Activated CD8-positive, alpha-beta memory T cell treated with anti-CD3 and anti-CD28 coated beads for 36 hours (primary cell): ENCODE measurements around the gene HRH4. TPM values are rescaled to one million over a fixed set of nuclear protein-coding genes. Genes with fewer than 3 reads are reported as not detected.

Experiments
- CTCF ChIA-PET: fragments of 350-600 bp; sonication (Branson Sonifier 250); formaldehyde crosslinking; loops from one replicate; lab custom pipeline; 2021; ENCODE audit warnings: antibody characterized with exemption; lab: Charles Lee
- POLR2A ChIA-PET: fragments of 350-600 bp; sonication (Branson Sonifier 250); formaldehyde crosslinking; loops from one replicate; lab custom pipeline; 2021; ENCODE audit warnings: antibody characterized with exemption; lab: Charles Lee
- total RNA-seq, 2 experiments: library from RNA; stranded (reverse); gene quantifications; one replicate each; pipeline ENCODE4 v1.2.3, GENCODE V29; 2021

HRH4 gene, protein sequence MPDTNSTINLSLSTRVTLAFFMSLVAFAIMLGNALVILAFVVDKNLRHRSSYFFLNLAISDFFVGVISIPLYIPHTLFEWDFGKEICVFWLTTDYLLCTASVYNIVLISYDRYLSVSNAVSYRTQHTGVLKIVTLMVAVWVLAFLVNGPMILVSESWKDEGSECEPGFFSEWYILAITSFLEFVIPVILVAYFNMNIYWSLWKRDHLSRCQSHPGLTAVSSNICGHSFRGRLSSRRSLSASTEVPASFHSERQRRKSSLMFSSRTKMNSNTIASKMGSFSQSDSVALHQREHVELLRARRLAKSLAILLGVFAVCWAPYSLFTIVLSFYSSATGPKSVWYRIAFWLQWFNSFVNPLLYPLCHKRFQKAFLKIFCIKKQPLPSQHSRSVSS
- total RNA-seq = not detected

DNA sequence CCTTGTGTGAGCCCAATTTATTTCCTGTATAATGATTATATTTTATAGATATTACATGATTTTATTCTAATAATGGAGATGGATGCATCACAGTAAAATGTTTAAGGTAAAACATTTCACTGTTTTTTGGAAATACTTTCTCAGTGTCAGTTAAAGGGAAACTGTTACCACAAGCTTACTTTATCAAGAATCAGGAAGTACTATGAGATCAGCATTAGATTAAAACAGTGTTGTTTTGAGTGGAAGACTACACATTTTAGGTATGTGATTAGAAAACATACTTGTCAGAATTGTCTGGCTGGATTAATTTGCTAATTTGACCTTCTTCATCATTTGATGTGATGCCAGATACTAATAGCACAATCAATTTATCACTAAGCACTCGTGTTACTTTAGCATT, at the start of gene HRH4:
Gene HRH4, plus strand, starts transcription at position 250 of the 400 bp plus-strand sequence. Its CDS starts 92 bp downstream, at position 342.
- ChIA-PET CTCF (no interaction called here), POLR2A (no interaction called here)

DNA sequence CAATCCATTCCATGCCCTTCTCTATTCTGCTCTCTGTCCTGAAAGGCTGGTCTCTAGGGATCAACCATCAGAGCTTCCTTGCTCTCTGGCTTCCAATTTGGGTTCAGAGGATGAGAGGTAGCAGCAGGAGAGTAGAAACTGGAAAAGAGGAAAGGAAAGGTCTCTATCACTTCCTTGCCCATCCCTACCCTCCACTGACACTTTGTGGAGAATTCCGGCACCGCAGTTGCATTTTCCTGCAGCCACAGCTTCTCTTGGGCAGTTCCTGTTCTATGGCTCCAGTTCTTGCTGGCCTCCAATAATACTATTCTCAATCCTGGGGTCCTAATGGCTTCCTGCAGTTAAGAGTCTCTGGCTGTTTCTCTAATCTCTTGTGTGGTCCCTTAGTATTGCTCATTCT, 47.3 kb upstream of the HRH4 start:
- CTCF ChIA-PET = interaction anchor here (1.0 kb wide), 1 partner anchor 20 kb away, joined by 6 read pairs; no protein-coding TSS in a partner anchor

DNA sequence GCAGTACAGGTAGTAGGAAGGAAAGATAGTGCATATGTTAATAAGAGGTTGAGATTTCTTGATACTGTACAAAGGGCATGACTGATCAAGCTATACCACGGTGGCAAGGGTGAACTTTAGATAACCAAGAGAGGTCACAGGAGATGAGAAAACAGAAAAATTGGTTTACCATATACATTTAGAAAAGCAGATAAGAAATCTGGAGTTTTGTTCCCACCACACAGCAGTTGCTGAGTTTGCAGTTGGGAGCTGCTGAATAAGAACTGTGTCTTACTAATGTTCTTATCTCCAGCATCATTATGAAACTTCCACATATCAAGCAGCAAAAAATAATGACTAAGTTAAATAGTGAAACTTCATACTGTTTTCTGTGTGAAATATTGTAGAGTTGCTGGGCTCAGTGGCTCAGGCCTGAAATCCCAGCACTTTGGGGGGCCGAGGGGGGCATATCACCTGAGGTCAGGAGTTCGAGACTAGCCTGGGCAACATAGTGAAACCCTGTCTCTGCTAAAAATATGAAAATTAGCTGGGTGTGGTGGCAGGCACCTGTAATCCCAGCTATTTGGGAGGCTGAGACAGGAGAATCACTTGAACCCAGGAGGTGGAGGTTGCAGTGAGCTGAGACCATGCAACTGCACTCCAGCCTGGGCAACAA, 46.0 kb upstream of the HRH4 start:
- ChIA-PET POLR2A (interaction anchor here (0.8 kb wide), 1 partner anchor 17 kb away, joined by 4 read pairs; no protein-coding TSS in a partner anchor), CTCF (interaction anchor here (1.0 to 1.2 kb wide), 3 partner anchors 17 to 47 kb away, joined by 3 to 6 read pairs (median 5); partner anchors contain the start of gene OSBPL1A)

More for the DNA sequence above, 47.3 kb upstream of the HRH4 start:
- POLR2A ChIA-PET = no interaction called here

DNA sequence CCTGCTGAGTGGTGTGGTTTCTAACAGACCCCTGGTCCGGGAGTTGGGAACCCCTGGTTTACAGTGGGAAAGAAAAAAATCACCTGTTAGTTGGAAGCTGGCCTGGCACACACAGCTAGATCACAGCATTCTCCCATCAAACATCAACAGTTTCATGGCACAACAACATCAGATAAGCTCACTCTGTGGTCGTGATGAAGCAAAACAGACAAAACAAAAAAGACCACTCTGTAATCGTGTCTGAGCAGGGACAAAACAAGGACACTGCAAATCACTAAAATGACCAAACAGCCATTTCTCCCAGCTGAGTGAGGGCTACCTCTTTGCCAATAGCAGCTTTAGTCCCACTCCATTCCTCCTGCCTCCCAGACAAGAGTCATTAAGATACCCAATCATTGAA, 43.0 kb upstream of the HRH4 start:
- CTCF ChIA-PET = no interaction called here
- POLR2A ChIA-PET = no interaction called here

DNA sequence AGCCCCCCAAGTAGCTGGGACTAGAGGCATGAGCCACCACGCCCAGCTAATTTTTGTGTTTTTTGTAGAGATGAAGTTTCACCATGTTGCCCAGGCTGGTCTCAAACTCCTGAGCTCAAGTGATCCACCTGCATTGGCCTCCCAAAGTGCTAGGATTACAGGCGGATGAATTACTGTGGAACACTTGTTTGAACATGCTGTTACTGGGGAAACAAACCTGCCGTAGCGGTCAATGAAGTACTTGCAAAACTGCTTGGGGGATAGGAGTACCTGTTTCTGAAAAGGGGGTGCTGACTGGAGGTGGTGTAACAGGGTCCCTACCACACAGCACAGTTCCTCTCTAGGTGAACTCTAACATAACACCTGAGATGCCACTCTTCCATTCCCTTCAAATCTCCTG, 39.9 kb upstream of the HRH4 start:
- POLR2A ChIA-PET = no interaction called here
- CTCF ChIA-PET = interaction anchor here (0.7 to 0.9 kb wide), 2 partner anchors 9 to 18 kb away, joined by 3 read pairs; no protein-coding TSS in a partner anchor

DNA sequence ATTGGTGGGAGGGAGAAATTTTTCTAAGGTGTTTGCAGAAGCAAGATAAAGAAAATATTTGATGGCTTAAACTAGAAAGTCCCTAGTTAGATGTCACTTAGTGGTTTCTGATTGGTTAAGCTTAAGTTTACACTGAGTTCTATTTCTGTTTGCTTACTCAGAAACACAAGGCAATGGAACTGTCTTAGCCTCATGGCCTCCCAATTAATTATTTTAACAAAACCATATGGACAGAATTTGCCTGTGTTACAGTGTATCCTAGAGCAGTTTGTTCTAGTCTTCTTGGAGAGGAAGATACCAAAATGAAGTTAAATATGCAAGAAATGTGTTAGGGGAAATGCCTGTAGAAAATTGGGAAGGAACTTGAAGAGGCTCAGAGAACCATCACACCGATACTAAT, 38.6 kb upstream of the HRH4 start:
- CTCF ChIA-PET = no interaction called here
- POLR2A ChIA-PET = no interaction called here

DNA sequence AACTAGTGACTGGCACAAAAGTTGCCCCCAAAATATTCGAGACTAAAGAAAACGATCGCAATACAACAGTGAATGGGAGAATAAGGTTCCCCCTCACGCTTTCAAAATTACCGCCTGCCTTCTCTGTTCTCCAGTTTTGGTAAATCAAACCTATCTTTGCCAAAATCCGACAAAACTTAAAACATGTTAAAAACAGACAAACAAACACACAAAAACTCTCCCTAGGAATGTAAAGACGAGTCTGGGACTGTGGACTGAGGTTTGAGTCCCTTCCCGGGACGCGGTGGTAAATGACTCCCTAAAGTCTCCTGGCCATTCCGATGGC, 34.4 kb upstream of the HRH4 start:
- ChIA-PET CTCF (interaction anchor here (1.6 kb wide), 1 partner anchor 10 kb away, joined by 3 read pairs; no protein-coding TSS in a partner anchor), POLR2A (no interaction called here)

DNA sequence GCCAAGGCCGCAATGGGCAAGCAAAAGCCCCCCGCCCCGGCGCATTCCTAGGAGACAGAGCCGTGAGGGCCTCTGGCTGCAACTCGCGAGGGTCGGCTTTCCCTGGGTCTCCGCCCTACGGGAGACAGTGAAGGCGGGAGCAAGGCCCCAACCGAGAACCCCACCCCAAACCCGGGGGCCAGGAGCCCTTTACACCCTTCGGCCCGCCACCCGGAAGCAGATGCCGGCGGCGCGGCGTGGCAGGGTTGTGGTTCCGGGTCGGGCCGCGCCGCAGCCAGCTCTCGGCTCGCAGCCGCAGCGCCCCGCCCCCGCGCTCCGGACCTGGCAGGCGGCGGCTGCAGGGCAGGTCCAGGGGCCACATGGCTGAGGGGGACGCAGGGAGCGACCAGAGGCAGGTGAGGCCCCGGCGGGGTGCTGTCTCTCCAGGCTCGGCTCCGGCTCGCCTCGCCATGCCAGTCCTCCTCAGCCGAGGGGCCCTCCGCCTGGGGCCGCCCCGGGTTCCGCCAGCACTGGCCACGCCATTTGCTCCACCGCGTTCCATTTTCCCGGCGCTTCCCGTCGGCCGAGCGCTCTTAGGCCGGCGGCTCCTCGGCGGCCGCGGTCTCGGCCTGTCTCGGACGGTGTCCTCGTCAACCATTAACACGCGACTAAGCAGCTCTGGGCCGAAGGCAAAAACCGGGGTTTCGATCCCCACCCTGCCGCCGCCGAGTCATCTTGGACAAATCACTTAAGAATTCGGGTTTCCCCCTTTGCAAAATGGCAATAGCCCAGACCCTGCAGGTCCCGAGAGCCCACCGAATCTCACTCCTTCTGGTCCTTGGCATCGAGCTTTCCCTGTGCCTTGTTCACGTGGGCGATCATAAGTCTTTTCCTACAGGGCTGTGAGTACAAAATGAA, 33.8 kb upstream of the HRH4 start, which contains the start of gene IMPACT:
Gene IMPACT, plus strand, starts transcription at position 273 of the 897 bp plus-strand sequence. Its CDS starts 87 bp downstream, at position 360.
- ChIA-PET CTCF (interaction anchor here (1.2 to 1.6 kb wide), 2 partner anchors 10 to 29 kb away, joined by 3 to 4 read pairs; partner anchors contain the start of gene OSBPL1A), POLR2A (no interaction called here)

DNA sequence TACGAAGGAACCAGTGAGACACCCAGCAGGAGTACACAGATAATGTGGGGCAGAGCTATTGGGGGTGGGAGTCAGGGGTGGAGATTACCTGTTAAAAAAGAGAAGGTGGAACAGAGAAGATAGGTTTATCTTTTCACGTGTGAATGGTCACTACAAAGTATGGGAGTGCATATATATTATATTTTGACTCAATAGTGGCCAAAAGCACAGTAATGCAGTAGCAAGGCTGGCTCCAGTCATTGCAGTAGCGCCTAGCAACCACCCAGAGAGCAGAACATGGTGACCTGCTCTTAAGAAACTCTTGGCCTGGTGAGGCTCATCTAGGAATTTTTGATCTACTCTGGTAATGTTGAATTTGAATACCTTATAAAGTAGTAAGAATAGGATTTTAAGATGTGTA, 33.0 kb upstream of the HRH4 start:
- CTCF ChIA-PET = interaction anchor here (1.2 to 1.6 kb wide), 2 partner anchors 9 to 30 kb away, joined by 3 to 4 read pairs; partner anchors contain the start of gene OSBPL1A
- POLR2A ChIA-PET = no interaction called here

DNA sequence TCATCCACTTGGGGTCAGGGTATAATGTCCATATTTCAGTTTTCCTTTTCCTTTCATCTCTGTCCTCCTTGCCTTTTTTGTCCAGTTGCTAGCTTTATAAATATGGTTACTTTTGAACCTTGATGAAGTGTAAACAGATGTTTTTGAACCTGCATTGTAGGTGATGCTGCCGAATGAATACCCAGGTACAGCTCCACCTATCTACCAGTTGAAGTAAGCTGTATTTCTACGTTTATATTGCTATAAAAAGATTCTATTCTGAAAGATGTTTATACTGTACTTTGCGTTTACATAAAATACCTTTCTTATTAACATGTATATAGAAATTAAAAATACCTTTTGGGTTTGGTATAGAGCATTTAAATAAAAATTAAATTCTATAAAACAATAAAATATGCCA, 31.7 kb upstream of the HRH4 start:
- CTCF ChIA-PET = no interaction called here
- POLR2A ChIA-PET = no interaction called here

DNA sequence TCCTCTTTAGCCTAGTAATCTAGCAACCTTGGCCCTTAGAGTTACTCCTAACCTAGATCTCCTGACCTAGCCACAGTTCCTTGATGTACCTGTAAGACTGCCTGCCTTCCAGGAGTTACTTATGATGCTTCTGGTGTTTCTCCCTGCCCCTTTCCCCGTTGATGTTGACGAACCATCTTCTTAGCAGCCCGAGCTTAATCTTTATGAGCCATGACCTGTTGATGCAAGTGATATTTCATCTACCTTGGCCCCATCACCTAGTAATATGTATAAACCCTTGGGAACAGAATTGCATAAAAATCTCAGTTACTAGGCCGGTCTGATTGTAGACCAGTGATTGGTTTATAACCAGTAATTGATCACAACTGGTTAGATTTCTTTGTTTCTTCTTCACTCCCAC, 31.2 kb upstream of the HRH4 start:
- ChIA-PET CTCF (interaction anchor here (0.6 kb wide), 1 partner anchor 9 kb away, joined by 3 read pairs; no protein-coding TSS in a partner anchor), POLR2A (no interaction called here)

DNA sequence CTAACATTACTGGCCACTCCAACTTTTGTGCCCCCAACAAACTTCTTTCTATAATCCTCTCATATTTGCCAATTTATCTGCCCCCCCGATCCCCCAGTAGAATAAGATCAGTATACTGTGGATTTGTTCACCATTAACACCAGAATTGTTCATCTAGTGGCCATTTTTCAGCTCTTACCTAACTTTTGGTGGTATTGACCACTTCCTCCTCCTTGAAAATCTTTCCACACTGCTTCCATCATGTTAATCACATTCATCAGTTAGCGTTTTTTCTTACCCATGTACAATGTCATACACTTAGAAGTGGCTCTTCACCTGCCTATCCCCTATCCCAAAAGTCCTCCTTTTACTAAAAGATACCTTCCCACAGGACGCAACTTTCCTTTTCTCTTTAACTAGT, 27.8 kb upstream of the HRH4 start:
- ChIA-PET CTCF (interaction anchor here (0.8 kb wide), 1 partner anchor 19 kb away, joined by 6 read pairs; no protein-coding TSS in a partner anchor), POLR2A (no interaction called here)

DNA sequence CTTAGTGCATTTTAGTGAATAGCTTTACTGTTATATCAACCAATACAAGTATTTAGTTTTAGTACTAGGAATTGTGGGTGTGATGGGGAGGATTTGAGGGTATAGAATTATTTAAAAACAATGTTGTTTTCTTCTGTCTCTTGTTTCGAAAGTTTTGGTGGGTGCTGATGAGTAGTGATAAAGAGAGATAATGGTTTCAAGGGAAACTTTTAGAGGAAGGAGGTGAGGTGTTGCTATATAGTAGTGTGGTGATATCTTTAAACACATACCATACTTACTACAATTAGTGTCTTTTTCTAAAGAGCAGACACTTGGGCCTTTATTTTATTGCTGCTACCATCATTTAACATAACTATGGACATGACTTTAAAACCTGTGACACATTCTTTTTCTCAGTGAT, 23.5 kb upstream of the HRH4 start:
- POLR2A ChIA-PET = no interaction called here
- CTCF ChIA-PET = interaction anchor here (1.3 kb wide), 1 partner anchor 10 kb away, joined by 3 read pairs; the partner anchor contains the start of gene IMPACT

DNA sequence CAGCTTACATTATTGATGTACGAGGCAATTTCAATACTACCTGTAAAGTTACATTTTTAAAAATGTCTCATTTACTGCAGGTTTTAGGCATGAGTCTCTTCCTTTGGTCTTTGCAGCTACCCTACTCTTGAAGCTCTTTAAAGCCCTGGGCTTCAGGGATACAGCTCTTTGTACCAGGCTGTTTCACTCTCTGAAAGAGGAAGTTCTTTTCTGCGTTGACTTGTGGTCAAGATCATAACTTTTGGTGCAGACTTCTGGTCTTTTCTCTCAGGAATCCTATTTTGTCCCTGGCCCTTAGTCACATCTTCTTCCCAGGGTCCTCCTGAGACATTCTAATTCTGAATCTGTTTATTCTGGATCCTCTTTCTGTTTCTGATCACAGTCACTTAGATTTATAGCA, 16.6 kb upstream of the HRH4 start:
- ChIA-PET POLR2A (no interaction called here), CTCF (no interaction called here)

DNA sequence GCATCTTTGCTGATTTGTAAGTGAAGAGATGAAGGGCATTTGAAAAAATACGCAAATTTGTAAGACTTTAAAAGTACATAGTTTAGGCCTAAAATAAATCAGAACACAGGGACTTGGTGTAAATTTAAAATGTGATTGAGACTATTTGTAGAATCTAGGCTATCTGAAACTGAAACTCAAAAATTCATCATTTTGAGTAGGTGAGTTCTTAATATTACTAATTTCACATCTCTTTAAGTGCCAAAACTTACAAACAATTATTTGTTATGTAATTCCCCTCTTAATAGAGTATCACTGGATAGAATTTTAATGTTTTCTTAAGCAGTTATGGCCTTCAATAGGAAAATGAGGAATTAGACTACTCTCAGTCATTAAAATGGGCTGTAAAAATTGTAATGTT, 14.0 kb upstream of the HRH4 start:
- ChIA-PET POLR2A (no interaction called here), CTCF (no interaction called here)

DNA sequence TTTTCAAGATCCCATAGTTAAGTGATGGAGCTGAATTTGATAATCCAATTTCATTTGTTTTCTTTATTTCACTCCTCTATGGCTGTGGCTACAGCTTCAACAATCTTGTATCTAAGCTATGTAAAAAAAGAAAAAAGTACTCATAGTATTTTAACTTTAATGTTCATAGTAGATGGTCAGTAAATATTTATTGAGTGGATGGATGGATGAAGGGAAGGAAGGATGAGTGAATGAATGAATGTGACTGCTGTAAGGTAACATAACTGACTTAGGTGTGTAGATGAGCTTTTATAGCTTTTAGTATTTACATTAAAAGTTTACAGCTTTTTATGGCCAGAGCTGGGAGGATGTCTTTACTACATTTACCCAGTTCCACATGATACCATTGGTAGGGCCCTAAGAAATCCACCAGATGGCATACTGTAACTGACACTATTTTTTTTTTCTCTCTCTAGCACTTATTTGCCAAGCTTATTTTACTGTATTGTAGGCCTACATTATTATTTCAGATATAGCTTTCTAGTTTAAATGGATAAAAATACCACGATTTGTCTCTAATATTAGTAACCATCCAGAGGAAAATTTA, 13.4 kb upstream of the HRH4 start:
- POLR2A ChIA-PET = no interaction called here
- CTCF ChIA-PET = no interaction called here

DNA sequence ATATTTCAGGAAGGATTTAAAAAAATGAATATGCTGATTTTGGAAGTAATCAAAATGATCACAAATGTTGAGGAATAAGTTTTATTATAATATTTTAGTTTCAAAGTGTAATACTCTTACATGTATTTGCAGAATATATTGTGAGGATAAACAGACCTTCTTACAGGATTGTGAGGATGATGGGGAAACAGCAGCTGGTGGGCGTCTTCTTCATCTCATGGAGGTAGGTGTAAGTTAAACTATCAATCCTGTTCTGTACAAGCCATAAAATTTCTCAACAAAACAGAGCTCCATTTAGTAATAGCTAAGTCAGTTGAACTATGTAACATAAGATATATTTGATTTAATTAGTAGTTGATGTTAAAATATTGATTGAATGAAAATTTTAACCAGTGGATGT, 12.5 kb upstream of the HRH4 start:
- ChIA-PET CTCF (no interaction called here), POLR2A (no interaction called here)

DNA sequence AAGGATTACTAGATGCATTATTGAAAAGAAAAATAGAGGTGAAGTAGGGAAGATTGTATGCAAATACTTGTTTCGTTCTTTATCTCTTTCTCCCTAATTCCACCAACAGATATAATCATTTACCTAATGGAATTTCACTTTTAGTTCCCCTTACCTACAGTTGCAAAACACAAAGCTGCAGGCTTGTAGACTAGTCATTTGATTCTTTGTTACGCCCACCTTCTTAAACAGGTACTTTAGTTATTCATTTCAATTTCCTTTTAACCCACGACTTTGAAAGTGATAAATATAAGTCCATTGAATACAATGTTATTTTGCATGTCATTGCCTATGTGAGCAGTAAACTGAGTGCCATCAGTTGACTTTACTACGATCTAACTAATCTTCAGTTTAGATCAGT, 3.9 kb upstream of the HRH4 start:
- POLR2A ChIA-PET = interaction anchor here (0.6 kb wide), 1 partner anchor 39 kb away, joined by 3 read pairs; no protein-coding TSS in a partner anchor
- CTCF ChIA-PET = no interaction called here

DNA sequence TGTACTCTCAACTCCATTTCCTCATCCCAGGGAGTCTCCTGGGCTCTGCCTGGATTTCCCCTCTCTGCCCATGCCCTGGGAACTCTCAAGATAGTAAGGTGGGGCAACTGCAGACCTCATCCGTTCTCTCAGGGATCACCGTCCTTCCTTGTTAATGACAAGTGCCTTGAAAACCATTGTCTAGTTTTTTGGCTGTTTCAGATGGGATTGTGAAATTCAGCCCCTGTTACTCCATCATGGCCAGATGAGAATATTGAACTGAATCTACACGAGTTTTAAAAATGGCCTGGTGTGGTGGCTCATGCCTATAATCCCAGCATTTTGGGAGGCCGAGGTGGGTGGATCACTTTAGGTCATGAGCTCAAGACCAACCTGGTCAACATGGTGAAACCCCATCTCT, 665 bp upstream of the HRH4 start:
- CTCF ChIA-PET = no interaction called here
- POLR2A ChIA-PET = no interaction called here
